Esophagus mucosa (tissue), 1 donor: ENCODE data around the gene CHID1. TPM values are rescaled to one million over a fixed set of nuclear protein-coding genes. Genes with fewer than 3 reads are reported as not detected.

Source experiments
- ATAC-seq: fragments of 200-7000 bp; cut with Tn5 transposase; one replicate; pipeline ENCODE4 v1.9.1; 2020
- total RNA-seq: library from RNA; stranded (reverse); gene quantifications from one replicate; pipeline ENCODE4 v1.2.4, GENCODE V29; 2023
- donor health status: DM: yes; HTN: yes; CAD: no.

Gene CHID1
- total RNA-seq, 1 donor from 2014 or later: 56.6 TPM

DNA sequence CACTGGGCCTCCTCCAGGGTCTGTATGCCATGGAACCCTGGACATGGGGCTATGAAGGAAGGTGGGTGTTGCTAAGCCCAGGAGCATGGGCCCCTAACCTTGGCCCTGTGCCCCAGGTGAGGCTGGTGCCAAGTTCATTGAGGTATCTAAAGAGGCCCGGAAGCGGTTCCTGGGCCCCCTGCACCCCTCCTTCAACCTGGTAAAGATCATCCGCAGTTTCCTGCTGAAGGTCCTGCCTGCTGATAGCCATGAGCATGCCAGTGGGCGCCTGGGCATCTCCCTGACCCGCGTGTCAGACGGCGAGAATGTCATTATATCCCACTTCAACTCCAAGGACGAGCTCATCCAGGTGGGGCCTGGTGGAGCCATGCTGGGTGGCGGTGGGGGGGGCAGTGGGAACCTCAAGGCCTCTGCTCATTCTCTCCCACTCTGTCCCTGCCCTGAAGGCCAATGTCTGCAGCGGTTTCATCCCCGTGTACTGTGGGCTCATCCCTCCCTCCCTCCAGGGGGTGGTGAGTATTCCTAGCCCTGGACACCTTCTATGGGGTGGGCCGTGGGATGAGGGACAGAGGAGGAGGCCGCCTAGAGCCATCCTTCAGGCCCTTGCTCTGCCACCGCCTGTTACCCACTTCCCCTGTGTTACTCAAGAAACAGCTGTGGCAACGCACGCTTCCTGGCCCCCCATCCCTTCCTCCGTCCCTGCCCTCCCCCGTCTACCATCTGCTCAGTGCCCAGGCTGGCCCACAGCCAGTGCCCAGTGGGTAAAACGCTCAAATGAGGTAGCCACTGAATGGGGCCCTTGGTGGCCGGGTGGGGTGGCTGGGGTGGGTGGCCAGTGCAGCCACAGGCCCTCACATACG is 88.9 kb downstream of the CHID1 start:
- no peak for ATAC-seq

- ATAC-seq: peak; percentile 27
Measured at GRCh38 chr11:820655-821511, 89.7 kb downstream of the CHID1 start.

DNA sequence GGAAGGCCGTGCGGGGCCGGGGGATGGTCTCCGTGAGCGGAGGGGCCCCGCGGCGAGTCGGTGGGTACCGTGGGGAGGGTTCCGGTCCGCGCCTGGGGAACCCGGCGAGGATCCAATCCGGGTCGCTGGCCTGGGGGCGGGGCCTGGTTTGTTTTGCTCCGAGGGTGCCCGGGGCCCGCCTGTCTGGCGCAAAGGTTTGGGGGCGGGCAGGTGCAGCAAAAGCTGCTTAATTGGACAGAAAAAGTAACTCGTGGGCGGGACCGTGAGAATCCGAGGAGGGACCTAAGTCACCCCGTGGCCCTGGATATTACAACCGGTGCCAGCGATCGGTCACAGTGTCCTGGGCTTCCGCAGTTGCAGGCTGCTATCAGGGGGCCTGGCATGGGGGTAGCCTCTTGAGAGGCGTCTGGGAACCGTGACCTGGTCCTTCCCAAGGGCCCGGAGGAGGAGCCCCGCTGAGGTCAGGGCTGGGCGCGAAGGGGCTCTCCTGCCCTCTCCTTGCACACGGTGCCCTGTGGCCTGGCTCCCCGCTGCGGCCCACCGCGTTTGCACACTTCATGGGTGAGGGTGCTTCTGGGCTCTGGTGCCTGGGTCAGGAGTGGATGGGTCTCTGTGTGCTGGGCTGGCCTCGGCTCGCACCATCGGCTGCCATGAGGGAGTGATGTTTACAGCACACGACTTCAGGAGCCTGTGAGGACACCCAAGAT is 90.5 kb downstream of the CHID1 start:
- ATAC-seq: peak; percentile 60

DNA sequence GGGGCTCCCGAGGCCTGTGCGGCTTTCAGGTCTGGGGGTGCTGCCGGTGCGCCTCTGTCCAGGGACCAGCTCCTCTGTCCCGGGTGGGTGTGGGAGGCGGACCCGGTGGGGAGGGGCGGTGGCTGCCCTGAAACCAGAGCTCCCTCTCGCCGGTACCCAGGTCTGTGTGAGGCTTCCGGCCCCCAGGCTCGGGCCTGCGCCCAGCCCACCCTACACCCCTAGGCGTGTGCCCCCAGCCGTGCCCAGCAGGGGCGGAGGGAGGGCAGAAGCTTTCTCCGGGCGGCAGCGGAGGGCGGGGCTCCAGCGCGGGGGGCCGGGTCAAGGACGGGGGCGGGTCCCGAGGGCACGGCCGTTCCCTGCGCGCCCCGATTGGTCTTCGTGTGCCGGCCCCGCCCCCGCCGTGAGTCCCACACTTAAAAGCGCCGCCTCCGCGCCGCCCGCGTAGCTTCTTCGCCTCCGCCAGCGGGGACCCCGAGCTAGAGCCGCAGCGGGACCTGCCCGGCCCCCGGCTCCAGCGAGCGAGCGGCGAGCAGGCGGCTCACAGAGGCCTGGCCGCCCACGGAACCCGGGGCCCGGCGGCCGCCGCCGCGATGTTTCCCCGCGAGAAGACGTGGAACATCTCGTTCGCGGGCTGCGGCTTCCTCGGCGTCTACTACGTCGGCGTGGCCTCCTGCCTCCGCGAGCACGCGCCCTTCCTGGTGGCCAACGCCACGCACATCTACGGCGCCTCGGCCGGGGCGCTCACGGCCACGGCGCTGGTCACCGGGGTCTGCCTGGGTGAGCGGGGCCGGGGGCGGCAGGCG is 91.3 kb downstream of the CHID1 start:
- ATAC-seq: peak; percentile 85

- peak; percentile 39 for ATAC-seq
Measured at GRCh38 chr11:818396-819128, 92.0 kb downstream of the CHID1 start, which contains the start of gene PNPLA2. Gene PNPLA2, plus strand, starts transcription at chr11:818914. Its CDS starts 805 bp downstream, at chr11:819719.

Other genes starting within 250 kb of the CHID1 start
- gene DEAF1, start 215.6 kb downstream of the CHID1 start, total RNA-seq: 23.8 TPM
- gene TMEM80, start 215.0 kb downstream of the CHID1 start, total RNA-seq: 15.7 TPM
- 259 TPM for gene EPS8L2, start 204.6 kb downstream of the CHID1 start, total RNA-seq
- 263 TPM for gene TALDO1, start 163.3 kb downstream of the CHID1 start, total RNA-seq
- gene GATD1, start 133.3 kb downstream of the CHID1 start, total RNA-seq: 38.4 TPM
- gene CEND1, start 120.7 kb downstream of the CHID1 start, total RNA-seq: not detected
- 11.0 TPM for gene SLC25A22, start 112.5 kb downstream of the CHID1 start, total RNA-seq
- gene PIDD1, start 105.6 kb downstream of the CHID1 start, total RNA-seq: 7.6 TPM
- gene RPLP2, start 100.8 kb downstream of the CHID1 start, total RNA-seq: 2,043 TPM
- 24.5 TPM for gene PNPLA2, start 91.9 kb downstream of the CHID1 start, total RNA-seq
- 3.3 TPM for gene CRACR2B, start 82.9 kb downstream of the CHID1 start, total RNA-seq
- 109 TPM for gene CD151, start 77.9 kb downstream of the CHID1 start, total RNA-seq
- 177 TPM for gene POLR2L, start 68.3 kb downstream of the CHID1 start, total RNA-seq
- gene TSPAN4, start 68.0 kb downstream of the CHID1 start, total RNA-seq: 8.4 TPM
- 34.9 TPM for gene AP2A2, start 15.1 kb upstream of the CHID1 start, total RNA-seq
- gene MUC6, start 125.9 kb upstream of the CHID1 start, total RNA-seq: not detected
- gene MUC2, start 164.1 kb upstream of the CHID1 start, total RNA-seq: 0.08 TPM
- gene MUC5AC, start 247.1 kb upstream of the CHID1 start, total RNA-seq: not detected